ENCODE measurements around the gene PAFAH2. TPM values are rescaled to one million over a fixed set of nuclear protein-coding genes. Genes with fewer than 3 reads are reported as not detected.

The PAFAH2 gene
- total and polyA plus RNA-seq, 2 of the 13 experiments (the other 11 are each of a cell fraction or from before 2014, with no cell fraction given): 6.9 to 9.4 TPM

GRCh38 chr1:26009796-26010447, 12.1 kb upstream of the PAFAH2 start (continued):
- TF ChIP-seq ZNF574 (CRISPR knock-in tag; IDR thresholded peaks at IDR 0.05): peak; percentile 18; the same call in 1 of the 2 replicates

- TF ChIP-seq SSRP1 (CRISPR knock-in tag; IDR thresholded peaks at IDR 0.05) (no peak), ZFP36L1 (CRISPR knock-in tag; IDR thresholded peaks at IDR 0.05) (no peak), BHLHE40 (IDR thresholded peaks at IDR 0.05; ENCODE audit: low read length) (no peak), ZBTB21 (CRISPR knock-in tag; IDR thresholded peaks at IDR 0.05) (no peak), ZNF468 (CRISPR knock-in tag; IDR thresholded peaks at IDR 0.05) (no peak), RBM22 (optimal IDR thresholded peaks at IDR 0.05; ENCODE audit: low read length) (no peak), ZNF564 (CRISPR knock-in tag; IDR thresholded peaks at IDR 0.05) (no peak), ZNF33B (CRISPR knock-in tag; IDR thresholded peaks at IDR 0.05) (no peak), ATF7 (IDR thresholded peaks at IDR 0.05) (no peak), ATF7 (CRISPR knock-in tag; IDR thresholded peaks at IDR 0.05) (no peak), LCORL (IDR thresholded peaks at IDR 0.05) (no peak), LCORL (CRISPR knock-in tag; IDR thresholded peaks at IDR 0.05) (no peak)
- TF ChIP-seq, protein P1, sequence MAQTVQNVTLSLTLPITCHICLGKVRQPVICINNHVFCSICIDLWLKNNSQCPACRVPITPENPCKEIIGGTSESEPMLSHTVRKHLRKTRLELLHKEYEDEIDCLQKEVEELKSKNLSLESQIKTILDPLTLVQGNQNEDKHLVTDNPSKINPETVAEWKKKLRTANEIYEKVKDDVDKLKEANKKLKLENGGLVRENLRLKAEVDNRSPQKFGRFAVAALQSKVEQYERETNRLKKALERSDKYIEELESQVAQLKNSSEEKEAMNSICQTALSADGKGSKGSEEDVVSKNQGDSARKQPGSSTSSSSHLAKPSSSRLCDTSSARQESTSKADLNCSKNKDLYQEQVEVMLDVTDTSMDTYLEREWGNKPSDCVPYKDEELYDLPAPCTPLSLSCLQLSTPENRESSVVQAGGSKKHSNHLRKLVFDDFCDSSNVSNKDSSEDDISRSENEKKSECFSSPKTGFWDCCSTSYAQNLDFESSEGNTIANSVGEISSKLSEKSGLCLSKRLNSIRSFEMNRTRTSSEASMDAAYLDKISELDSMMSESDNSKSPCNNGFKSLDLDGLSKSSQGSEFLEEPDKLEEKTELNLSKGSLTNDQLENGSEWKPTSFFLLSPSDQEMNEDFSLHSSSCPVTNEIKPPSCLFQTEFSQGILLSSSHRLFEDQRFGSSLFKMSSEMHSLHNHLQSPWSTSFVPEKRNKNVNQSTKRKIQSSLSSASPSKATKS (CRISPR knock-in tag; IDR thresholded peaks at IDR 0.05): no peak
- Histone ChIP-seq H3K4me3 (replicated peaks in 1 of 3; ENCODE audit: insufficient read depth in 1 of 3, low read depth in 2 of 3, low read length in 3 of 3) (no peak overlapping the region), H3K4me2 (ENCODE audit: low read depth, low read length) (no peak overlapping the region), H3K79me2 (ENCODE audit: insufficient read depth, low read length) (no peaks in the 10 kb centered on the region), H3K9me3 (ENCODE audit: low read length) (no peaks in the 10 kb centered on the region), H3K4me1 (ENCODE audit: insufficient read depth, low read length) (peaks cover 8% of the 10 kb centered on the region; the same call in 1 of the 2 replicates), H2AFZ (ENCODE audit: low read length) (no peak overlapping the region), H3K36me3 (replicated peaks in 1 of 2; ENCODE audit: control insufficient read depth in 1 of 2, insufficient read depth in 2 of 2, low read length in 2 of 2) (no peaks in the 10 kb centered on the region), H4K20me1 (ENCODE audit: insufficient read depth, low read length) (no peaks in the 10 kb centered on the region), H3K27ac (ENCODE audit: extremely low read length, insufficient read depth, low read length) (no peak overlapping the region), H3K9ac (ENCODE audit: insufficient read depth, low read depth, low read length) (no peak overlapping the region), H3K27me3 (ENCODE audit: control insufficient read depth in 1 of 2, insufficient read depth in 2 of 2, low read length in 2 of 2) (peaks cover 3 to 13% of the 10 kb centered on the region in 2 experiments; a peak in 4 of 5 replicates)
- POLR2A ChIA-PET: no interaction called here
- in situ Hi-C loops (cut with HindIII; ENCODE audit: extremely low pct_ligation_motif_present, low pct_unique_long_range_greater_than_20kb) (no loop called here), intact Hi-C loops (cut with micrococcal nuclease; ENCODE audit: unreplicated experiment) (no loop called here)
- no TSS peak for BruUV-seq (replicated peaks)
- CTCF ChIA-PET (ENCODE audit: low intra/inter-chr PET ratio, low total read pairs): no interaction called here
- ATAC-seq: no peak
- WGBS (ENCODE audit: low lambda C conversion rate): 69% methylated on average over 16 of the region's 16 CpGs
- no peak for FAIRE-seq
- DNase-seq (ENCODE audit: low spot score): no peak
These were observed 8.8 kb upstream of the PAFAH2 start for GRCh38 chr1:26006710-26007109.
